Endothelial cell of umbilical vein (primary cell): Measurements from ENCODE around the gene BCAS2. TPM values are rescaled to one million over a fixed set of nuclear protein-coding genes. Genes with fewer than 3 reads are reported as not detected.

Source experiments
- BruUV-seq: library from RNA; stranded (reverse); fragments of 400-500 nt; replicated peaks from 2 replicates; lab custom pipeline; 2021; lab: Mats Ljungman, UMichigan
- CTCF ChIA-PET: fragments of 300-600, 350-600 bp; sonication (Branson Sonifier 250); formaldehyde crosslinking; loops from one replicate; lab custom pipeline; 2021; ENCODE audit warnings: antibody characterized with exemption, inconsistent platforms; lab: Charles Lee
- POLR2A ChIA-PET: fragments of 300-600, 350-600 bp; sonication (Branson Sonifier 250); formaldehyde crosslinking; loops from one replicate; lab custom pipeline; 2021; ENCODE audit warnings: antibody characterized with exemption, inconsistent platforms; lab: Charles Lee
- DNase-seq: peaks from one replicate; pipeline ENCODE4 v3.0.0-alpha.2; 2011; ENCODE audit warnings: low read depth, low spot score
- FAIRE-seq: peaks from 2 replicates; lab custom pipeline; 2011; peaks lifted over from hg19 to GRCh38; lab: Jason Lieb, UNC
- H2AFZ ChIP-seq: 2 replicates; pipeline ENCODE4 v1.6.0; 2012; ENCODE audit warnings: low read depth, low read length, control low read depth, inconsistent platforms
- H3K27ac ChIP-seq: 2 replicates; pipeline ENCODE4 v1.5.1; 2011; ENCODE audit warnings: low read depth, mild to moderate bottlenecking, control low read depth, low read length, moderate library complexity; ENCODE audit not compliant: insufficient read depth
- H3K27me3 ChIP-seq, 2 experiments: 2 replicates each; pipeline versions ENCODE4 v1.6.0 to v1.6.1; 2011; ENCODE audit warnings: low read length in 2 of 2, mixed read lengths in 1 of 2; ENCODE audit not compliant: control insufficient read depth in 2 of 2, insufficient read depth in 2 of 2
- H3K36me3 ChIP-seq, 2 experiments: 2 replicates in 1 of 2; 3 replicates in 1 of 2; pipeline ENCODE4 v1.5.1; 2011; ENCODE audit warnings: low read length in 2 of 2, mild to moderate bottlenecking in 1 of 2, moderate library complexity in 1 of 2; ENCODE audit not compliant: control insufficient read depth in 2 of 2, insufficient read depth in 2 of 2; ENCODE audit errors: extremely low read depth in 1 of 2
- H3K4me1 ChIP-seq: 3 replicates; pipeline ENCODE4 v1.5.1; 2011; ENCODE audit warnings: mild to moderate bottlenecking, low read length; ENCODE audit not compliant: control insufficient read depth, insufficient read depth; ENCODE audit errors: extremely low read depth
- H3K4me2 ChIP-seq: 2 replicates; pipeline ENCODE4 v1.6.1; 2011; ENCODE audit warnings: low read length, control low read depth, mixed read lengths; ENCODE audit not compliant: insufficient read depth
- H3K4me3 ChIP-seq, 3 experiments: fragments of 200-600 bp in 1 of 3; sonication (generic), shearing (Covaris generic) in 1 of 3; replicated peaks in 1 of 3; 2 replicates each; pipeline ENCODE4 v1.5.1; 2011 to 2016; ENCODE audit warnings: control low read depth in 3 of 3, low read length in 3 of 3, mild to moderate bottlenecking in 2 of 3, inconsistent platforms in 1 of 3, low read depth in 1 of 3, moderate library complexity in 1 of 3; ENCODE audit not compliant: insufficient read depth in 1 of 3
- H3K79me2 ChIP-seq: 2 replicates; pipeline ENCODE4 v1.6.0; 2012; ENCODE audit warnings: low read length, inconsistent platforms; ENCODE audit not compliant: control insufficient read depth, insufficient read depth
- H3K9ac ChIP-seq: replicated peaks from 2 replicates; pipeline ENCODE3; 2011; ENCODE audit warnings: low read length, control low read depth; ENCODE audit not compliant: insufficient read depth; ENCODE audit errors: extremely low read depth
- H3K9me1 ChIP-seq: replicated peaks from 3 replicates; pipeline ENCODE4 v1.6.0; 2011; ENCODE audit warnings: mild to moderate bottlenecking, low read length; ENCODE audit not compliant: control insufficient read depth, insufficient read depth; ENCODE audit errors: extremely low read depth
- H3K9me3 ChIP-seq: replicated peaks from 2 replicates; pipeline ENCODE4 v1.5.1; 2012; ENCODE audit warnings: low read length, inconsistent platforms; ENCODE audit not compliant: control insufficient read depth, insufficient read depth
- H4K20me1 ChIP-seq: replicated peaks from 2 replicates; pipeline ENCODE3; 2011; ENCODE audit warnings: mild to moderate bottlenecking, low read length; ENCODE audit not compliant: control insufficient read depth, insufficient read depth; ENCODE audit errors: extremely low read depth
- CTCF ChIP-seq, 2 donors: IDR thresholded peaks; 1 replicate in 1 of 2; 2 replicates in 1 of 2; pipeline ENCODE4 v1.5.1; 2011; ENCODE audit warnings: low read length in 2 of 2, mild to moderate bottlenecking in 2 of 2, moderate library complexity in 2 of 2, control low read depth in 1 of 2, inconsistent platforms in 1 of 2, low read depth in 1 of 2; ENCODE audit not compliant: insufficient read depth in 1 of 2; ENCODE audit errors: extremely low read depth in 1 of 2
- EZH2 ChIP-seq: IDR thresholded peaks from 2 replicates; pipeline ENCODE4 v1.6.1; 2012; ENCODE audit warnings: borderline replicate concordance, low read depth, mild to moderate bottlenecking, moderate library complexity, low read length, inconsistent platforms; ENCODE audit not compliant: severe bottlenecking
- FOS ChIP-seq: IDR thresholded peaks from 2 replicates; pipeline ENCODE4 v1.6.1; 2011; ENCODE audit warnings: mild to moderate bottlenecking, low read length, moderate library complexity, borderline replicate concordance; ENCODE audit not compliant: insufficient read depth
- GATA2 ChIP-seq: IDR thresholded peaks from 2 replicates; pipeline ENCODE4 v1.7.0; 2011; ENCODE audit warnings: low read depth, mild to moderate bottlenecking, moderate library complexity, mixed read lengths, low read length; ENCODE audit not compliant: insufficient read length, insufficient read depth
- JUN ChIP-seq: IDR thresholded peaks from 2 replicates; pipeline ENCODE4 v1.6.1; 2011; ENCODE audit warnings: borderline replicate concordance, low read depth; ENCODE audit not compliant: insufficient read length, insufficient read depth
- MAX ChIP-seq: IDR thresholded peaks from 2 replicates; pipeline ENCODE4 v1.6.1; 2011; ENCODE audit not compliant: insufficient read depth, insufficient read length
- MYC ChIP-seq: IDR thresholded peaks from one replicate; pipeline ENCODE4 v1.6.1; 2011; ENCODE audit warnings: mild to moderate bottlenecking, low read depth, low read length
- POLR2A ChIP-seq: IDR thresholded peaks from 2 replicates; pipeline ENCODE4 v1.6.1; 2012; ENCODE audit warnings: low read depth, mild to moderate bottlenecking, control low read depth, low read length
- POLR2AphosphoS5 ChIP-seq: IDR thresholded peaks from 2 replicates; pipeline ENCODE4 v1.6.1; 2012; ENCODE audit warnings: low read depth, mild to moderate bottlenecking, control low read depth, low read length, moderate library complexity; ENCODE audit not compliant: insufficient read depth
- dilution Hi-C: fragments of 300-500 bp; cut with MboI; formaldehyde crosslinking; loops from one replicate; pipeline ENCODE4 v1.15.0; 2019; ENCODE audit warnings: low sequenced_read_pairs; ENCODE audit not compliant: extremely low pct_ligation_motif_present
- intact Hi-C: fragments of 100-400 bp; cut with micrococcal nuclease; formaldehyde crosslinking; loops from one replicate; pipeline ENCODE4 v1.10.0; 2022
- polyA plus RNA-seq, 4 experiments: library from polyadenylated mRNA; depleted of rRNA in 3 of 4; stranded (reverse) in 3 of 4; unstranded in 1 of 4; fragments of >200 nt; gene quantifications; 2 replicates each; pipeline versions ENCODE4 v1.2.1 to v1.2.3, GENCODE V29; 2011 to 2012; ENCODE audit warnings: missing spikeins in 1 of 4
- total RNA-seq: library from RNA; stranded (reverse); gene quantifications from 2 replicates; pipeline ENCODE4 v1.2.3, GENCODE V29; 2021

Gene BCAS2
- total and polyA plus RNA-seq, 2 donors (not counting 3 experiments of a cell fraction or from before 2014, with no cell fraction given): 12.5 to 43.5 TPM

GRCh38 chr1:114522264-114522575 is 59.2 kb downstream of the BCAS2 start:
- Histone ChIP-seq H3K9ac (no peak overlapping the region), H3K4me3 (no peak overlapping the region), H3K36me3 (no peaks in the 10 kb centered on the region), H3K79me2 (no peaks in the 10 kb centered on the region), H3K4me2 (no peak overlapping the region), H4K20me1 (no peaks in the 10 kb centered on the region), H3K27ac (no peak overlapping the region), H3K9me1 (no peaks in the 10 kb centered on the region), H2AFZ (no peak overlapping the region), H3K27me3 (no peaks in the 10 kb centered on the region), H3K9me3 (no peaks in the 10 kb centered on the region), H3K4me1 (no peaks in the 10 kb centered on the region)
- dilution Hi-C loops (no loop called here), intact Hi-C loops (no loop called here)
- ChIA-PET POLR2A (no interaction called here), CTCF (no interaction called here)
- DNase-seq: no peak
- TF ChIP-seq GATA2 (no peak), MAX (no peak), MYC (no peak), JUN (no peak), FOS (no peak), CTCF (IDR thresholded peaks at IDR 0.05; ENCODE audit: extremely low read depth in 1 of 2, insufficient read depth in 1 of 2, low read depth in 1 of 2, low read length in 2 of 2) (no peak), POLR2A (no peak), POLR2AphosphoS5 (no peak), EZH2 (no peak)
- no TSS peak for BruUV-seq
- FAIRE-seq: no peak
